Adipocyte (in vitro differentiated cells): ENCODE results near the gene TTC9C.
"Not testable (repeated sequence)": the region's sequence is repeated elsewhere in the genome, so short reads cannot be mapped to it uniquely, and the experiment has no call there.

Experiments used
- DNase-seq: peaks from one replicate; pipeline ENCODE4 v3.0.0-alpha.2; 2015; ENCODE audit warnings: low read depth
- H3K27me3 ChIP-seq: replicated peaks from 2 replicates; pipeline ENCODE4 v1.7.0; 2013; ENCODE audit warnings: mild to moderate bottlenecking, low read length, moderate library complexity; ENCODE audit not compliant: control insufficient read depth, insufficient read depth
- H3K36me3 ChIP-seq: 2 replicates; pipeline ENCODE4 v1.7.0; 2013; ENCODE audit warnings: low read length, mild to moderate bottlenecking, moderate library complexity; ENCODE audit not compliant: control insufficient read depth, insufficient read depth, severe bottlenecking
- H3K4me1 ChIP-seq: 2 replicates; pipeline ENCODE4 v1.7.0; 2013; ENCODE audit warnings: mild to moderate bottlenecking, low read length, moderate library complexity; ENCODE audit not compliant: control insufficient read depth, insufficient read depth
- H3K4me3 ChIP-seq: 2 replicates; pipeline ENCODE4 v1.7.0; 2013; ENCODE audit warnings: mild to moderate bottlenecking, low read length, moderate library complexity
- H3K9ac ChIP-seq: 2 replicates; pipeline ENCODE4 v1.7.0; 2013; ENCODE audit warnings: mild to moderate bottlenecking, low read length, moderate library complexity
- H3K9me3 ChIP-seq: 2 replicates; pipeline ENCODE4 v1.7.0; 2013; ENCODE audit warnings: mild to moderate bottlenecking, low read length, moderate library complexity; ENCODE audit not compliant: control insufficient read depth

TTC9C gene

DNA sequence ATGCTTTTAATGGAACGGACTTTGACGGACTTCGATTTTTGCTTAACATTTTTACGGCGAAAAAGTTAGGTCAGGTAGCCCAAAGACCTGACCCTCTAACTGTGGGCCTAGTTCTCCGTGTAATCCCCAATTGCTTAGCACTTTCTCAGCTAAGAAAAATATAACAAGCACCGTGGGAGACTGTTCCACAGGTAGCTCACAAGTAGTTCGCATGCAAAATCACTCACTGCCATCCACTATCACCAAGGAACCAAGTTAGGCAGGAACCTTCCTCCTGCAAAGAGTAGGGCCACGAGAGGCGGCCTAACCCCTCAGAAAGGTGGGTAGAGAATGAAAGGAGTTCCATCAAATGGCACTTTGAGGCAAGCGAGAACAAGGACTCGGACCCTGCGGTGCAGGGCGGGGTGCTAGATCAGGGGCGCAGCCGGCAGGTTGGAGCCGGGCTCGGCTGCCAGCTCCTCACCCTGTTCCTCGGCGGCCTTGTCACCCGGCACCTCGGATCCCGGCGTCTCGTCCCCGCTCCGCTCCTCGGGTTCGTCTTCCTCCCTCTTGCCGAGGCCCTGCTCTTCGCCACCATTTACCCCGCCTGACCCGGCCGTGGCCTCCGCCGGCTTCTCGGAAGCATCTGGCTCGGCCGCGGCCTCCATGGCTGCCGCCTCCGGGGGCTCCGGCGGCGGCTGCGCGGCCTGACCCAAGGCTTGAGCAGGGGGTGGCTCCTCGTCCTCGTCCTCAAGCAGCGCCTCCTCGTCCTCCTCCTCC, 2.0 kb upstream of the TTC9C start:
- peak overlapping the region; percentile 95 for H3K4me3 ChIP-seq
- peaks cover 28% of the 10 kb centered on the region for H3K4me1 ChIP-seq
- peaks cover 29% of the 10 kb centered on the region for H3K36me3 ChIP-seq
- H3K9me3 ChIP-seq, result no peaks in the 10 kb centered on the region
- no peaks in the 10 kb centered on the region for H3K27me3 ChIP-seq
- peak overlapping the region; percentile 99 for H3K9ac ChIP-seq
- no peak for DNase-seq

DNA sequence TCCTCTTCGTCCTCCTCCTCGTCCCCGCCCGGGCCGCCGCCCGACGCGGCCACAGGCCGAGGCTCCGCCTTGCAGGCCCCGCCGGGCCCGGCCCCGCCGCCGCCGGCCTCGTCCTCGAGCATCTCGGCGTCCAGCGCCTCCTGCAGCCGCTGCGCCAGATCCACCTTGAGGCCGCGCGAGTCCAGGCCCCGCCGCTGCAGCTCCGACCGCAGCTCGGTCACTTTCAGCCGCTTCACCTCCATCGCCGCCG, 1.4 kb upstream of the TTC9C start:
- Histone ChIP-seq H3K9ac (peak overlapping the region; percentile 99), H3K36me3 (peaks cover 24% of the 10 kb centered on the region), H3K9me3 (no peaks in the 10 kb centered on the region), H3K4me1 (peaks cover 25% of the 10 kb centered on the region), H3K4me3 (peak overlapping the region; percentile 95), H3K27me3 (no peaks in the 10 kb centered on the region)
- no peak for DNase-seq

DNA sequence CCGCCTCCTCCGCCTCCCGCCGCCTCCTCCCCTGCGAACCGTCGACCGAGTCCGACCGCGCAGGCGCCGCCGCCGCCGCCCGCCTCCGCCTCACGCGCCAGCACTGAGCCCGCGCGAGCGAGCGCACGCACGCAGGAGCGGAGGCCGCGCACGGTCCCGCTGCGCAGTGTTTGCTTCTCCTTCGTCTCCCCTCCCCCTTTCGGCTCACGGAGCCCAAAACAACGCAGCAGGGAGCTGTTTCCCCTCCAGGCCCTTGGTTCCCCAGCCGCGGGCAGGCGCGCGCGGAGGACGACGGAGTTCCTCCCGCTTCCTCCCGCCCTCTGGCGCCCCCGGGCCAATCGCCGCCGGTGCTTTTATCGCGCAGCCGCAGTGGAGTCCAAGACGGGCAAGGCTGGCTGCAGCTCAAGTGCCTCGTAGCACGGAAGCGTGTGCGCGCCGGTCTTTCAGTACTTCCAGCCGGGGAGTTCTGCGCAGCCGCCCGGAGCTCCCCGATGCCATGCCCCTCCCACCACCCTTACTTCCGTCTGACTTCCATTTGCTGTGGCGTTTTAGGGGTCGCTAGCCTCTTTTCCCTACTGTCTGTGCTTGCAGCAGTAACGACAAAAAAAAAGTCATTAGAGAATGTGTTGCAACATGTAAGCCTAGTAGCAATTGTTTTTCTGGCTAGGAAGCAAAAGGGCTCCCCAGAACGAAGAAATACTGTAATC, 968 bp upstream of the TTC9C start, which contains the start of gene HNRNPUL2:
HNRNPUL2 (minus strand) TSS at position 293 of the 707 bp plus-strand sequence. CDS start 301 bp downstream, outside the sequence.
- Histone ChIP-seq H3K36me3 (peaks cover 19% of the 10 kb centered on the region), H3K9me3 (no peaks in the 10 kb centered on the region)

DNA sequence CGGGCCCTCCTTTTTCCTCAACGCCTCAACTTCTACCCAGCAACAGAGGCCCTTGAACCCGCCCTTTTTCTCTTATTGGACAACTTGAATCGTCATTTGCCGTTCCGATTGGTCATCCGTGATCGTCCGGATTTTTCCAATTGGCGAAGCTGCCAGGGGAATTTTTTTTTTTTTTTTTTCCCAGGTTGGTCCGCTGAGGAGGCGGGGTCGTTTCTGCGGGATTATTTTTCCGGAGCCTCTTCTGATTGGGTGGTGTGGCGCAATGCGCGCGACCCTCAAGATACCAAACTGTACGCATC, 465 bp upstream of the TTC9C start:
- Histone ChIP-seq H3K9me3 (no peaks in the 10 kb centered on the region), H3K36me3 (peaks cover 14% of the 10 kb centered on the region), H3K27me3 (no peaks in the 10 kb centered on the region), H3K4me3 (peak overlapping the region; percentile 95), H3K4me1 (peaks cover 24% of the 10 kb centered on the region), H3K9ac (peak overlapping the region; percentile 99)
- DNase-seq, result peak; percentile 99

More for the DNA sequence above, 968 bp upstream of the TTC9C start, which contains the start of gene HNRNPUL2:
- H3K27me3 ChIP-seq, result no peaks in the 10 kb centered on the region
- H3K4me3 ChIP-seq, result peak within 1 kb of the TSS; percentile 95
- peak within 1 kb of the TSS; percentile 99 for H3K9ac ChIP-seq
- H3K4me1 ChIP-seq, result peaks cover 24% of the 10 kb centered on the region
- peak; percentile 100 for DNase-seq

DNA sequence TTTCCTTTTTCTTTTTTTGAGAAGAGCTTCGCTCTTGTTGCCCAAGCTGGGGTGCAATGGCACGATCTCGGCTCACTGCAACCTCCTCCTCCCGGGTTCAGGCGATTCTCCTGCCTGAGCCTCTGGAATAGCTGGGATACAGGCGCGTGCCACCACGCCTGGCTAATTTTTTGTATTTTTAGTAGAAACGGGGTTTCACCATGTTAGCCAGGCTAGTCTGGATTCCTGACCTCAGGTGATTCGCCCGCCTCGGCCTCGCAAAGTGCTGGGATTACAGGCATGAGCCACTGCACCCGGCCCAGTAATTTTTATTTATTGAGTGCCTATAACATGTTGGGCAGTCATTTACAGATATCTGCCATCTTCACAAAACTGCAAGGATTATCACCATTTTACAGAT, 1.8 kb downstream of the TTC9C start:
- not testable (repeated sequence) for H3K9me3 ChIP-seq, H3K27me3 ChIP-seq, DNase-seq
- peak overlapping the region; percentile 95 for H3K4me3 ChIP-seq
- peaks cover 12% of the 10 kb centered on the region for H3K36me3 ChIP-seq
- H3K4me1 ChIP-seq, result peaks cover 13% of the 10 kb centered on the region
- H3K9ac ChIP-seq, result peak overlapping the region; percentile 99

DNA sequence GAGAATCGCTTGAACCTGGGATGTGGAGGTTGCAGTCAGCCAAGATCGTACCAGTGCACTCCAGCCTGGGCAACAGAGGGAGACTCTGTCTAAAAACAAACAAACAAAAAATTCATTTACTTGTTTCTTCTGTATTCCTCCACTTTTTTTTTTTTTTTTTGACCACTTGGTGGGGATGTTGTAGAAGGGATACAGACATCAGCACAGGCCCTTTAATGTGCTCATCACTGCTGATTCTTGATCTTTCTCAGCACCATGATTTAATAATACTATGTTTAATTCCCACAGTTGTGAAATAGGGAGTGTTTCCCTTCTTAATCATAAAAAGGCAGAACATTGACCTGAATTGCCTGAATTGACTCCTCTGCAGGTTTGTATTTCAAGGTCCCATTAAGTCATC, 4.5 kb downstream of the TTC9C start:
- Histone ChIP-seq H3K9ac (peak overlapping the region; percentile 44), H3K27me3 (no peaks in the 10 kb centered on the region), H3K4me3 (no peak overlapping the region), H3K4me1 (peaks cover 13% of the 10 kb centered on the region), H3K36me3 (peaks cover 28% of the 10 kb centered on the region), H3K9me3 (no peaks in the 10 kb centered on the region)
- DNase-seq, result peak; percentile 32

DNA sequence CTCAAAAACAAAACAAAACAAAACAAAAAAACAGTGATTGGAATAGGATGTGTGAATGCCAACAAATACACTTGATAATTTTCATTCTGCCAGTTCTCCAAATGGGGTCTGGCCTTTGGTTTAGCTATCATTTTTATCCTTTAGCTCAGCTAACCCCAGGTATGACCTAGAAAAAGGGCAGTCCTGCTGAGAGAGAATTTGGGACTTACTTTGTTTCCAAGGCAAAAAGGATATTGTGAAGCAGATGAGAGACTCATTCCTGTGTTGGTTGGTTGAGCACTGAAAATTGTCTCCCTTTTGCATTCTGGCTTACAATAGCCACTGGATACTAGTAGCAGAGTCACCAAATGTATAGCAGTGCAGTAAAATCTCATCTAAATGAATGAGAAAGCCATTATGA, 8.9 kb downstream of the TTC9C start:
- peaks cover 60% of the 10 kb centered on the region for H3K36me3 ChIP-seq
- H3K4me3 ChIP-seq, result no peak overlapping the region
- no peak overlapping the region for H3K9ac ChIP-seq
- no peaks in the 10 kb centered on the region for H3K9me3 ChIP-seq
- H3K4me1 ChIP-seq, result peaks cover 4% of the 10 kb centered on the region
- no peak for DNase-seq
- H3K27me3 ChIP-seq, result no peaks in the 10 kb centered on the region

DNA sequence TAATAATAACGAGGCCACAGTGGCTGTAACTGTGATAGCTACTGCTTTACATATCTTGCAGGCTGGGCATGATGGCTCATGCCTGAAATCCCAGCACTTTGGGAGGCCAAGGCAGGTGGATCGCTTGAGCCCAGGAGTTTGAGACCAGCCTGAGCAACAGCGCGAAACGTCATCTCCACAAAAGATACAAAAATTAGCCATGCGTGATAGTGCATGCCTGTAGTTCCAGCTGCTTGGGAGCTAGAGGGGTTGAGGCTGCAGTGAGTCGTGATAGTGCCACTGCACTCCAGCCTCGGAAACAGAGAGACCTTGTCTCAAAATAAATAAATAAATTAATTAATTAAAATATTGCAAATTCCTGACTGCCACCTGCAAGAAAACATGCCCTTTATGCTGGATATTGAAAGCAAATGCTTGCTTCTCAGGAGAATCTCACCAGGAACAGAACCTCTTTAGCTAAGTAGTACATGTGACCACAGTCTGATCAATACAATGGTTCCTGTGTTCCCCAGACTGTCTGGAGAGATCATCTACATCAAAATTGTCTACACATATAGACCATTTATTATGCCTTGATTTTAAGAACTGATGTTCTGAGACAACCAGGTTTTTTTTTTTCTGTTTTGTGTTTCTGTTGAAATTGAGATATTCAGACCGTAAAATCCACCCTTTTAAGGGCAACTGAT, 19.3 kb downstream of the TTC9C start:
- DNase-seq, result no peak
- Histone ChIP-seq H3K27me3 (no peaks in the 10 kb centered on the region), H3K4me3 (no peak overlapping the region), H3K36me3 (no peaks in the 10 kb centered on the region), H3K9ac (no peak overlapping the region), H3K9me3 (no peaks in the 10 kb centered on the region), H3K4me1 (peaks cover 1% of the 10 kb centered on the region)

DNA sequence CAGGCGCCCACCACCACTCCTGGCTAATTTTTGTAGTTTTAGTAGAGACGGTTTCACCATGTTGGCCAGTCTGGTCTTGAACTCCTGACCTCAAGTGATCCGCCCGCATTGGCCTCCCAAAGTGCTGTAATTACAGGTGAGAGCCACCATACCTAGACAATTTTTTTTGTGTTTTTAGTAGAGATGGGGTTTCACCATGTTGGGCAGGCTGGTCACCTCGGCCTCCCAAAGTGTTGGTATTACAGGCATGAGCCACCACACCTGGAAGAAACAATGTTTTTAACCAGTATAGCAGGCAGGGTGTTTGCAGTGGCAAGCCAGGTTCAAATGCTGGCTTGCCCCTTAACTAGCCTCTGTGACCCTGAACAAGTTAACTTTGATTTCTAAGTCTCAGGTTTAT, 21.6 kb downstream of the TTC9C start:
- H3K4me3 ChIP-seq, H3K27me3 ChIP-seq, H3K9me3 ChIP-seq, DNase-seq, H3K36me3 ChIP-seq, H3K9ac ChIP-seq: not testable (repeated sequence)
- peaks cover 11% of the 10 kb centered on the region for H3K4me1 ChIP-seq

DNA sequence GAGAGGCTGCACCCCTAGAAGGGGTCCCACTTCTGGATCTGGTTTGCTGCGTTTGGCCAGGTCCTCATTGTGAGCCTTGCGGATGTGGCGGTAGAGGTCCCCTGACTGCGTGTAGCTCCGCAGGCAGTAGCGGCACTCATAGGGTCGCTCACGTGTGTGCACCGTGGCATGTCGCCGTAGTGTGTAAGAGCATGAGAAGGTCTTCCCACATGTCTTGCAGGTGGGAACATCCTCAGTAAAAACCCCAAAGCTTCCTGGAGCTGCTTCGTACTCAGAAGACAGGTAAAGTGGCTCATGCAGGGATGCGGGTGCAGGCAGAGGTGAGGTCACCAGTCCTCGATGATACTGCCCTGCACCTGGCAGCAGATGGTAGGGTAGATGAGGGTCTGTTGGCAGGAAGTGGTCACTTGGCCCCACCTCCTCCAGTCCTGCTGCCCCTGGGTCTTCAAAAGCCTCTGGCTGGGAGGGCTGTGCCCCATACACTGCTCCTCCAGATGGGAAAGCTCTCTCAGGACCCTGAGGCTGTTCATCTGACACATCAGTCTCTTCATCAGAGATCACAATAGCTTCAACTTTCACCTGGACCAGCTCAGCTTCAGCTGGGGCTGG, 24.0 kb downstream of the TTC9C start:
- no peak for DNase-seq

More for the DNA sequence above, 24.0 kb downstream of the TTC9C start:
- Histone ChIP-seq H3K9me3 (no peaks in the 10 kb centered on the region), H3K4me3 (no peak overlapping the region), H3K9ac (no peak overlapping the region), H3K36me3 (no peaks in the 10 kb centered on the region), H3K27me3 (no peaks in the 10 kb centered on the region), H3K4me1 (peaks cover 11% of the 10 kb centered on the region)
